ENCODE results near the gene TRIM69.

Gene TRIM69

DNA sequence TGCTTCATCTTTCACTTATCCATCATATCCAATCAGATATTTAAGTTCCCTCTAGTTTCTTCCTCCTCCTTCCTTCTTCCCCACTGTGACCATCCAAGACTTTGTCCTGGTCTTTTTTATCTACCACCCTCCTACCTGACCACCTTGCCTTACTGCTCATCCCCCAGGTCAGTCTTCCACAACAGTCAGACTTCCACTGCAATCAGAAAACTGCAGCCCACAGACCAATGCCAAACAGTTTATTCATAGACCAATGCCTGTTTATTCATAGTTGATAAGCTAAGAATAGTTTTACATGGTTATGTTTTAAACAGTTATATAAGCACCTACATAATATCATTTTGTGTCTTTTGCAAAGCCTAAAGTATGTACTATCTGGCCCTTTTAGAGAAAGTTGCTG is 65.5 kb downstream of the TRIM69 start:
- no peak for DNase-seq (ENCODE audit: low read depth in 1 of 2, low spot score in 1 of 2)

GRCh38 chr15:44802336-44802735 is 66.0 kb downstream of the TRIM69 start:
- no peak for DNase-seq (ENCODE audit: low read depth in 1 of 2, low spot score in 1 of 2)

DNA sequence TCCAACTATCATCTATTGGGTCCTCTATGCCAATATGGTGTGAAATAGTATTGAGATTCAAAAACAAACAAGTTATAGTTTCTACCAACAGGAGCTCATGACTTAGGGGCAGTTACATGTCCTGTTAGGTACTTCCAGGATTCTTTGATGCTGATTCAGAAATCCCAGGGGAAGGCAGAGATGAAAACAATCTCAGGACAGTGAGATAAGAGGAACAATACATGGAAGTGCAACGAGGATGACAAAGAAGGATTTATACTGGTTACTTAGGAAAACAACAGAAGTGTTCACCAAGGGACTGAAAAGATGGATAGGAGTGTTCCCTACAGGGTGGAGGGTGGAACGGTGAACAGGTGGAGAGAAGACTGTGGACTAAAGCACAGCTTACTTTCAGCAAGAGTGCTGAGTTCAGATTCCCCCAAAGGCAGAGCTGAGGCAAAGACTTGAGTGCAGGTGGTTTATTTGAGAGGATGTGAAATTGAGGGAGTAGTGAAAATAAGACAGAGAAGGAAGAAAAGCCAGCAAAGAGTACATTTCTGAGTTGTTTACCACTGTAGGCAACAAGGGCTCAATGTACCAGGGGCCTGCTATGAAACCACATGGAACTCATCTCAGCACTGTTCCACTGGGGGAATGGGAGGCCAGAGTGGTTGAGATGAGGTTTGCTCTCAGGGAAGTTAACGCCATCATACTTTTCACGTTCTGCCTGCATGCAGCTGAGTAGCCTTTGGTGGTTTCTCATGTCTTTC is 68.1 kb downstream of the TRIM69 start:
- DNase-seq (ENCODE audit: low read depth in 1 of 2, low spot score in 1 of 2), result no peak

- no peak for DNase-seq (ENCODE audit: low read depth in 1 of 2, low spot score in 1 of 2)
These were observed 72.2 kb downstream of the TRIM69 start for GRCh38 chr15:44808557-44808956.

DNA sequence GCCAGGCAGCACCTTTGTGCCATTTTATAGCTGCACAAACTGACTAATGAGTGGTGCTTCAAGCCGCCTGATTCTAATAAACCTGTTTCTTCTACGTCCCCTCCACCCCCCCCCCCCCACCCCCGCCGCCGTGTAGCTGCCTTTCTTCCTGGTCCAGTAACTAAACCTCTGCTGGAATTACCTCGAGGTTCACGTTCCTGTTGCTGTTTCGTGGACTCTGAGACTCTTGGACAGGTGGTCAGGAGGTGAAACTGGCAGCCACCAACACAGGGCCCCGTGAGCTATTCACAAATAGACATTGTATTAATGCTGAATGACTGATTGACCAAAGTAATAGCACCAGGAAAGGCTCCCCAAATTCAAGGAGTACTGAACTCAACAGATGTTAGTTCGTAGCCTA is 73.9 kb downstream of the TRIM69 start:
- DNase-seq (ENCODE audit: low read depth in 1 of 2, low spot score in 1 of 2), result no peak

DNA sequence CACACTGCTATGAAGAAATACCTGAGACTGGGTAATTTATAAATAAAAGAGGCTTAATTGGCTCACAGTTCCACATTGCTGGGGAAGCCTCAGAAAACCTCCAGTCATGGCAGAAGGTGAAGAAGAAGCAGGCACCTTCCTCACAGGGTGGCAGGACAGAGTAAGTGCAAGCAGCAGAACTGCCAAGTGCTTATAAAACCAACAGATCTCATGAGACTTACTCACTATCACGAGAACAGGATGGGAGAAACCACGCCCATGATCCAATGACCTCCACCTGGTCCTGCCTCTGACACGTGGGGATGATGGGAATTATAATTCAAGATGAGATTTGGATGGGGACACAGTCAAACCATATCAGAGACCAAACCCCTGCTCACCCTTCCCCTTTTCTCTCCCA is 75.0 kb downstream of the TRIM69 start:
- DNase-seq (ENCODE audit: low read depth in 1 of 2, low spot score in 1 of 2), result no peak

GRCh38 chr15:44812029-44812517 is 75.7 kb downstream of the TRIM69 start:
- no peak for DNase-seq (ENCODE audit: low read depth in 1 of 2, low spot score in 1 of 2)

GRCh38 chr15:44813231-44813630 is 76.9 kb downstream of the TRIM69 start:
- DNase-seq (ENCODE audit: low read depth in 1 of 2, low spot score in 1 of 2), result no peak
